HG02840 (cell line): ENCODE measurements around the gene ADCY7.

Experiments
- ATAC-seq: cut with Tn5 transposase; IDR thresholded peaks from one replicate; pipeline ENCODE4 v1.9.1; 2021; ENCODE audit warnings: mild to moderate bottlenecking, moderate library complexity, moderate number of reproducible peaks; ENCODE audit not compliant: unreplicated experiment, low FRiP score

Gene ADCY7

GRCh38 chr16:50279504-50279865, 13.1 kb downstream of the ADCY7 start:
- ATAC-seq, result no peak

GRCh38 chr16:50280932-50281331, 14.6 kb downstream of the ADCY7 start:
- no peak for ATAC-seq

- no peak for ATAC-seq
Observed at GRCh38 chr16:50281391-50282009, 15.1 kb downstream of the ADCY7 start.

GRCh38 chr16:50282010-50282538, 15.7 kb downstream of the ADCY7 start:
- ATAC-seq, result peak; percentile 85

GRCh38 chr16:50282955-50283631, 16.7 kb downstream of the ADCY7 start:
- no peak for ATAC-seq

GRCh38 chr16:50284131-50284911, 18.0 kb downstream of the ADCY7 start:
- no peak for ATAC-seq

GRCh38 chr16:50285406-50286003, 19.2 kb downstream of the ADCY7 start:
- ATAC-seq, result no peak

GRCh38 chr16:50286681-50287080, 20.3 kb downstream of the ADCY7 start:
- no peak for ATAC-seq

- ATAC-seq, result no peak
Observed at GRCh38 chr16:50288026-50288425, 21.7 kb downstream of the ADCY7 start.

GRCh38 chr16:50288920-50289319, 22.6 kb downstream of the ADCY7 start:
- ATAC-seq, result no peak

GRCh38 chr16:50289950-50290764, 23.8 kb downstream of the ADCY7 start:
- ATAC-seq, result no peak

- no peak for ATAC-seq
Observed at GRCh38 chr16:50290856-50291255, 24.5 kb downstream of the ADCY7 start.

- ATAC-seq, result no peak
Observed at GRCh38 chr16:50291719-50292565, 25.6 kb downstream of the ADCY7 start.

- no peak for ATAC-seq
Observed at GRCh38 chr16:50292566-50292948, 26.2 kb downstream of the ADCY7 start.

GRCh38 chr16:50293041-50293783, 26.9 kb downstream of the ADCY7 start:
- ATAC-seq, result no peak

GRCh38 chr16:50293994-50294855, 27.9 kb downstream of the ADCY7 start:
- no peak for ATAC-seq

GRCh38 chr16:50294955-50295354, 28.6 kb downstream of the ADCY7 start:
- ATAC-seq, result no peak
